HUES64 (cell line): ENCODE measurements around the gene GATA5.

ENCODE experiments used
- H3K27ac ChIP-seq: 2 replicates; pipeline ENCODE4 v1.7.0; 2013; ENCODE audit warnings: low read depth, low read length, inconsistent platforms
- H3K27me3 ChIP-seq: 2 replicates; pipeline ENCODE4 v1.6.1; 2013; ENCODE audit warnings: mild to moderate bottlenecking, low read length; ENCODE audit not compliant: insufficient read depth
- H3K36me3 ChIP-seq: 2 replicates; pipeline ENCODE4 v1.6.1; 2013; ENCODE audit warnings: mild to moderate bottlenecking, low read length; ENCODE audit not compliant: insufficient read depth
- H3K4me1 ChIP-seq: 2 replicates; pipeline ENCODE4 v1.6.1; 2013; ENCODE audit warnings: mild to moderate bottlenecking, low read length, moderate library complexity; ENCODE audit not compliant: insufficient read depth
- H3K4me3 ChIP-seq: 2 replicates; pipeline ENCODE4 v1.5.1; 2013; ENCODE audit warnings: mild to moderate bottlenecking, low read length, moderate library complexity
- H3K9ac ChIP-seq: 2 replicates; pipeline ENCODE4 v1.6.1; 2013; ENCODE audit warnings: mild to moderate bottlenecking, low read depth, low read length
- H3K9me3 ChIP-seq: 2 replicates; pipeline ENCODE4 v1.6.1; 2013; ENCODE audit warnings: low read depth, low read length; ENCODE audit not compliant: insufficient read depth
- WGBS: fragments of 150-250, 120-280 bp; methylation state at CpG from one replicate; pipeline ENCODE4 v1.1.7; 2013; ENCODE audit warnings: missing lambda C conversion rate; 5-methylcytosine and 5-hydroxymethylcytosine counted together

Gene GATA5

DNA sequence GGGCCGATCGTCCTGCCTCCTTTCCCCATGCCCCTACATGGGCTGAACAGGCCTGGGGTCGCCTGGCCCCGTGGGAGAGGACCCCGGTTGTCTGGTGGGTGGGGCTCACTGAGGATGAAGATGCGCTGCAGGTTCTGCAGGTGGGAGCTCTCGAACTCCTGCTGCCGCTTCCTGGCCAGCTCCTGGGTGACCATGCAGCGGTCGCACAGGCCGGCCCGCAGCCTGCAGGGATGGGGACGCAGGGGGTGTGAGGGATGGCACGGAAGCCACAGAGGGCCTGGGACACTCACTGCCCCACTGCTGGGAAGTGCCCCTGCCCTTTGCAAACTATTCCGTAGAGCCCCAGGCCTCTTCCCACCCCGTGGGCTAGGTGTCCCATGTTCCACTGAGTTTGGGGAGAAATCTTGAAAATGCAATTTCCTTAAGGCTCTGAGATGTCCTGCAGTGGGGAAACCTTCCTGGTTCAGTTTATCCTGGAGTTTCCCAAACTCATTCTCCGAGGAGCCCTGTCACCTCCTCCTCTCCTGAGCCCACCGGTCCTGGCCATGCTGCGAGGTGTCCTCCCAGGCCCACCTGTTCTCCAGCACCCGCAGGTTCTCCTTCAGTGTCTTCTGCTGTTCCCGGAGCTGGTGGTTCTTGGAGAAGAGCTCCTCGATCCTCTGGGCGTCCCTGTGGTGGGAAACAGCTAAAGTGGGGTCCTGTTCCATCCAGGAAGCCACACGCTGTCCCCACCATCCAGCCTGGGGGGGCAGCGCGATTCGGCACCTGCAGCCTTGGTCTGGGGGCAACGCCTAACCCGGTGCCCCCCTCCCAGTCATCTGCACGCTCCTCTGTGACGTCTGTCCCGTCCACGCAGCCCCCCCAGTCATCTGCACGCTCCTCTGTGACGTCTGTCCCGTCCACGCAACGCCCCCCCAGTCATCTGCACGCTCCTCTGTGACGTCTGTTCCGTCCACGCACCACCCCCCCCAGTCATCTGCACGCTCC, 58.9 kb downstream of the GATA5 start:
- no peak overlapping the region for H3K27ac ChIP-seq
- no peaks in the 10 kb centered on the region for H3K27me3 ChIP-seq
- no peak overlapping the region for H3K9ac ChIP-seq
- H3K36me3 ChIP-seq = no peaks in the 10 kb centered on the region
- no peaks in the 10 kb centered on the region for H3K9me3 ChIP-seq
- no peak overlapping the region for H3K4me3 ChIP-seq
- 93% methylated on average over 43 of the region's 43 CpGs for WGBS
- no peaks in the 10 kb centered on the region for H3K4me1 ChIP-seq

DNA sequence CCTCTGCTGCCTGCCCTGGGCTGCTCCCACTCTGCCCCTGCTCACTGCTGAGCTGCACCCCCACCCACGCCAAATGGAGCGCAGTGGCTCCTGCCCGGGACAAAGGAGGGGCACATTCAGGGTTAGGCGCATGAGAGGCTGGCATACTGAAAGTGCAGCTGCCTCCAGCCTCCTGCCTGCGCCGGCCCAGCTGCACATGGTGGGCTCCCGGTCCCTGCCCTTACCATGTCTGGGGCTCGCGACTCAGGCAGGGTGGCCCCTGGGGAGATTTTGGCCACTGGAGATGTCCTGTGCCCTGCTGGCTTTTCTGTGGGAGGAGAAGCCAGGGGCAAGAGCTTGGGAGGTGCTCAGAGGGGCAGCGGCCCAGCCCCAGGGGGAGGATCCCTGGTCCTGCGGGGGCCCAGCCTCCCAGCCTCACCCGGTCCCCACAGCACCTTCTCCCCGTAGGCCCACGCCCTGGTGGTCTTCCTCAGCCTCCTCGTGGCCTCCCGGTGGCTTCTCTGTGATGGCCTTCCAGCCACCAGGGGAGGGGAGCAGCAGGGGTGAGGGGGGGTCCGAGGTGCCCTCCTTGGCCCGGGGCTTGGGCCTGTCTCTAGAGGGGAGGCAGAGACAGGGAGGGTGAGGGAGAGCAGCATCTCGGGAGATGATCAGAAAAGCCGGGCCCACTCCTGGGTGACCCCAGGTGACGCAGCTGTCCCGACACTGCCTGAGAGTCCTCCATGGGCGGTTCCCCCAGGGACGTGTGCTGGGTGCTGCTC, 60.3 kb downstream of the GATA5 start:
- no peaks in the 10 kb centered on the region for H3K9me3 ChIP-seq
- H3K27ac ChIP-seq = no peak overlapping the region
- no peaks in the 10 kb centered on the region for H3K36me3 ChIP-seq
- no peak overlapping the region for H3K9ac ChIP-seq
- WGBS = 91% methylated on average over 24 of the region's 24 CpGs
- H3K4me3 ChIP-seq = no peak overlapping the region
- H3K4me1 ChIP-seq = no peaks in the 10 kb centered on the region
- no peaks in the 10 kb centered on the region for H3K27me3 ChIP-seq

DNA sequence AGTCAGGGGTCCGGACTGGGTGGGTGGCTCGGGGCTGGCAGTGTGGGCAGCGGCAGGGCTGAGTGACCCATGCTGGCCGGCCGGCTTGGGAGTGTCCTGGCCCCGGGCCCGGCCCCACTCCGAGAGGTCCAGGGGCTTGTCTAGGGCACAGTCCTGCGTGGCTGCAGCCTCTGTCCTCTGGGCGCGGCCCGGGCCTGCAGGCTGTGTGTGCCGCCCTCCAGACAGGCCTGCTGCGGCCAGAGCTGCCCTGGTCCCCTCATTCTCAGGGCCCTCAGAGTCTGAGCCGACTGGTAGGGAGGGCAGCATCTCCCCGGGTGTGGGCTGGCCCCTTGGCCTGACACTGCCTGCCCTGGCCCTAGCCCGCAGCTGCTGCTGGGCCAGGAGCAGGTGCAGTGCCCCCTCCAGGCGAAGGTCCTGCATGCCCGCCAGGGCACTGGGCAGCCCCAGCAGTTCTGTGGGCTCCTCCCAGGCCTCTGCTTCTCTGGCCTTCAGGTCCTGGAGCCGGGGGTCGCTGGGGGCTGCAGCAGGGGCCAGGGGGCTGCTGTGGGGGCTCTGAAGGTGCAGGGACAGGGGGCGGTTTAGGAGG, 61.8 kb downstream of the GATA5 start:
- no peaks in the 10 kb centered on the region for H3K27me3 ChIP-seq
- WGBS = 89% methylated on average over 22 of the region's 22 CpGs

More for the DNA sequence above, 61.8 kb downstream of the GATA5 start:
- H3K4me1 ChIP-seq = no peaks in the 10 kb centered on the region
- H3K9me3 ChIP-seq = no peaks in the 10 kb centered on the region
- H3K27ac ChIP-seq = no peak overlapping the region
- no peaks in the 10 kb centered on the region for H3K36me3 ChIP-seq
- H3K9ac ChIP-seq = no peak overlapping the region
- H3K4me3 ChIP-seq = no peak overlapping the region
